ENCODE measurements around the gene MIGA2. TPM values are rescaled to one million over a fixed set of nuclear protein-coding genes. Genes with fewer than 3 reads are reported as not detected.
"Not testable (repeated sequence)": the region's sequence is repeated elsewhere in the genome, so short reads cannot be mapped to it uniquely, and the experiment has no call there.

The MIGA2 gene
- total RNA-seq, 2 experiments from 2014 or later: 26.1 to 26.5 TPM

- H3K27me3 Mint-ChIP-seq: no peaks in the 10 kb centered on the region
- no peak for DNase-seq
- H3K9me3 Mint-ChIP-seq: no peaks in the 10 kb centered on the region
- intact Hi-C loops (cut with micrococcal nuclease): loop anchor here (2.0 kb wide), 2 partner anchors 73 to 227 kb away; partner anchors contain the start of genes LRRC8A and MIGA2
- H3K4me3 Mint-ChIP-seq: peak overlapping the region; percentile 94
- peaks cover 32% of the 10 kb centered on the region for H3K4me1 Mint-ChIP-seq (ENCODE audit: low read depth)
- H3K36me3 Mint-ChIP-seq: no peaks in the 10 kb centered on the region
- POLR2A ChIA-PET: interaction anchor here (1.1 to 2.0 kb wide), 2 partner anchors 29 to 74 kb away, joined by 4 to 8 read pairs; partner anchors contain the start of genes DOLPP1 and MIGA2
- no peak overlapping the region for H3K27ac Mint-ChIP-seq
- CTCF ChIA-PET: interaction anchor here (1.4 to 4.1 kb wide), 3 partner anchors 21 to 514 kb away, joined by 4 to 17 read pairs (median 8); no protein-coding TSS in a partner anchor
These were observed 73.7 kb downstream of the MIGA2 start for GRCh38 chr9:129109952-129110739.

GRCh38 chr9:129110740-129111527 is 74.5 kb downstream of the MIGA2 start, which contains the start of the genes CRAT and PTPA:
Gene CRAT (minus strand): TSS chr9:129110793. CDS start chr9:129110509, 284 bp downstream.
Gene PTPA (plus strand): TSS chr9:129111415. CDS start chr9:129111601, 186 bp downstream.
- Mint-ChIP-seq H3K9me3 (no peaks in the 10 kb centered on the region), H3K36me3 (no peaks in the 10 kb centered on the region), H3K27ac (peak within 1 kb of the TSS; percentile 97), H3K27me3 (no peaks in the 10 kb centered on the region), H3K4me3 (peak within 1 kb of the TSS; percentile 94), H3K4me1 (ENCODE audit: low read depth) (peaks cover 34% of the 10 kb centered on the region)
- CTCF ChIA-PET: interaction anchor here (1.4 to 5.3 kb wide), 5 partner anchors 20 to 513 kb away, joined by 4 to 39 read pairs (median 9); no protein-coding TSS in a partner anchor
- POLR2A ChIA-PET: interaction anchor here (0.6 to 2.0 kb wide), 6 partner anchors 10 to 208 kb away, joined by 3 to 8 read pairs (median 4); partner anchors contain the start of genes DOLPP1 and MIGA2
- peak; percentile 98 for DNase-seq
- intact Hi-C loops (cut with micrococcal nuclease): loop anchor here (1.0 to 2.0 kb wide), 3 partner anchors 30 to 228 kb away; partner anchors contain the start of genes DOLPP1, LRRC8A and MIGA2

GRCh38 chr9:129111528-129112151 is 75.2 kb downstream of the MIGA2 start:
- peak overlapping the region; percentile 94 for H3K4me3 Mint-ChIP-seq
- H3K27ac Mint-ChIP-seq: peak overlapping the region; percentile 97
- intact Hi-C loops (cut with micrococcal nuclease): loop anchor here (1.0 to 2.0 kb wide), 3 partner anchors 30 to 229 kb away; partner anchors contain the start of genes DOLPP1, LRRC8A and MIGA2
- no peaks in the 10 kb centered on the region for H3K36me3 Mint-ChIP-seq
- POLR2A ChIA-PET: interaction anchor here (0.6 to 2.0 kb wide), 7 partner anchors 9 to 207 kb away, joined by 3 to 8 read pairs (median 4); partner anchors contain the start of genes DOLPP1 and MIGA2
- H3K9me3 Mint-ChIP-seq: no peaks in the 10 kb centered on the region
- peaks cover 34% of the 10 kb centered on the region for H3K4me1 Mint-ChIP-seq (ENCODE audit: low read depth)
- CTCF ChIA-PET: interaction anchor here (2.2 to 5.3 kb wide), 4 partner anchors 19 to 512 kb away, joined by 8 to 39 read pairs (median 13); no protein-coding TSS in a partner anchor
- no peaks in the 10 kb centered on the region for H3K27me3 Mint-ChIP-seq
- peak; percentile 46 for DNase-seq

- H3K4me3 Mint-ChIP-seq: peak overlapping the region; percentile 94
- H3K27me3 Mint-ChIP-seq; H3K36me3 Mint-ChIP-seq; H3K9me3 Mint-ChIP-seq; DNase-seq; H3K27ac Mint-ChIP-seq; intact Hi-C loops (cut with micrococcal nuclease): not testable (repeated sequence)
- ChIA-PET CTCF (interaction anchor here (2.5 to 5.3 kb wide), 3 partner anchors 19 to 30 kb away, joined by 9 to 39 read pairs (median 17); no protein-coding TSS in a partner anchor), POLR2A (interaction anchor here (0.6 to 1.7 kb wide), 3 partner anchors 19 to 141 kb away, joined by 3 to 7 read pairs (median 5); no protein-coding TSS in a partner anchor)
- peaks cover 34% of the 10 kb centered on the region for H3K4me1 Mint-ChIP-seq (ENCODE audit: low read depth)
These were observed 76.1 kb downstream of the MIGA2 start for GRCh38 chr9:129112526-129112925.

- H3K27me3 Mint-ChIP-seq: no peaks in the 10 kb centered on the region
- H3K36me3 Mint-ChIP-seq: no peaks in the 10 kb centered on the region
- intact Hi-C loops (cut with micrococcal nuclease): no loop called here
- no peak overlapping the region for H3K27ac Mint-ChIP-seq
- ChIA-PET POLR2A (no interaction called here), CTCF (interaction anchor here (0.7 to 5.3 kb wide), 3 partner anchors 17 to 29 kb away, joined by 3 to 39 read pairs (median 17); no protein-coding TSS in a partner anchor)
- DNase-seq: no peak
- H3K4me1 Mint-ChIP-seq (ENCODE audit: low read depth): peaks cover 34% of the 10 kb centered on the region
- no peaks in the 10 kb centered on the region for H3K9me3 Mint-ChIP-seq
- no peak overlapping the region for H3K4me3 Mint-ChIP-seq
These were observed 77.3 kb downstream of the MIGA2 start for GRCh38 chr9:129113645-129114304.

GRCh38 chr9:129118799-129119198 is 82.4 kb downstream of the MIGA2 start:
- DNase-seq: no peak
- intact Hi-C loops (cut with micrococcal nuclease): no loop called here
- H3K27me3 Mint-ChIP-seq: no peaks in the 10 kb centered on the region
- ChIA-PET POLR2A (no interaction called here), CTCF (interaction anchor here (5.6 kb wide), 1 partner anchor 12 kb away, joined by 43 read pairs; no protein-coding TSS in a partner anchor)
- H3K4me3 Mint-ChIP-seq: no peak overlapping the region
- no peak overlapping the region for H3K27ac Mint-ChIP-seq
- H3K36me3 Mint-ChIP-seq: peaks cover 13% of the 10 kb centered on the region
- H3K4me1 Mint-ChIP-seq (ENCODE audit: low read depth): peaks cover 16% of the 10 kb centered on the region
- H3K9me3 Mint-ChIP-seq: no peaks in the 10 kb centered on the region

GRCh38 chr9:129121483-129121882 is 85.1 kb downstream of the MIGA2 start:
- Mint-ChIP-seq H3K27me3 (no peaks in the 10 kb centered on the region), H3K36me3 (peaks cover 13% of the 10 kb centered on the region), H3K27ac (no peak overlapping the region), H3K4me1 (ENCODE audit: low read depth) (no peaks in the 10 kb centered on the region), H3K9me3 (no peaks in the 10 kb centered on the region), H3K4me3 (no peak overlapping the region)
- intact Hi-C loops (cut with micrococcal nuclease): no loop called here
- CTCF ChIA-PET: interaction anchor here (1.5 to 5.6 kb wide), 3 partner anchors 10 to 21 kb away, joined by 5 to 43 read pairs (median 13); no protein-coding TSS in a partner anchor
- no peak for DNase-seq
- POLR2A ChIA-PET: interaction anchor here (1.0 kb wide), 1 partner anchor 10 kb away, joined by 3 read pairs; the partner anchor contains the start of gene PTPA

Other genes with a start within 250 kb of the MIGA2 start
- 10 to 100 TPM; 14.6 to 14.9 TPM for gene TBC1D13, start 249.4 kb upstream of the MIGA2 start, total RNA-seq
- 10 to 100 TPM; 13.8 to 14.2 TPM for gene ENDOG, start 218.1 kb upstream of the MIGA2 start, total RNA-seq
- gene SPOUT1, start 206.8 kb upstream of the MIGA2 start, total RNA-seq: 10 to 100 TPM; 89.2 to 94.2 TPM
- gene KYAT1, start 154.7 kb upstream of the MIGA2 start, total RNA-seq: 10 to 100 TPM; 15.9 to 18.1 TPM
- gene LRRC8A, start 154.5 kb upstream of the MIGA2 start, total RNA-seq: 10 to 100 TPM; 18.0 to 18.7 TPM
- under 1 TPM; 0.34 to 0.88 TPM for gene PHYHD1, start 115.6 kb upstream of the MIGA2 start, total RNA-seq
- gene DOLK, start 89.0 kb upstream of the MIGA2 start, total RNA-seq: 1 to 10 TPM; 5.7 to 6.7 TPM
- 100 to 1,000 TPM; 121 to 124 TPM for gene NUP188, start 88.9 kb upstream of the MIGA2 start, total RNA-seq
- 10 to 100 TPM; 59.5 to 62.3 TPM for gene SH3GLB2, start 8.3 kb upstream of the MIGA2 start, total RNA-seq
- gene DOLPP1, start 44.5 kb downstream of the MIGA2 start, total RNA-seq: 10 to 100 TPM; 13.9 to 15.3 TPM
- 10 to 100 TPM; 16.0 to 16.4 TPM for gene CRAT, start 74.2 kb downstream of the MIGA2 start, total RNA-seq
- 10 to 100 TPM; 74.6 to 76.3 TPM for gene PTPA, start 74.8 kb downstream of the MIGA2 start, total RNA-seq
- 1 to 10 TPM; 1.3 to 1.5 TPM for gene IER5L, start 141.6 kb downstream of the MIGA2 start, total RNA-seq